ENCODE measurements around the gene AGK. TPM values are rescaled to one million over a fixed set of nuclear protein-coding genes. Genes with fewer than 3 reads are reported as not detected.
A peak's percentile ranks its signal among the peaks of the same experiment; 100 is the strongest.

Gene AGK
- total RNA-seq, 4 donors from 2014 or later = 8.4 to 47.0 (median 17.5) TPM

- no peak for DNase-seq
- H3K27me3 ChIP-seq = no peaks in the 10 kb centered on the region
- H3K4me1 ChIP-seq = peaks cover 0 to 6% (median 3%) of the 10 kb centered on the region in 4 donors
- TF ChIP-seq POLR2A (IDR thresholded peaks at IDR 0.05) = no peak
- no peak for TF ChIP-seq CTCF (IDR thresholded peaks at IDR 0.05)
- no peak overlapping the region for H3K27ac ChIP-seq
- no peak overlapping the region for H3K4me3 ChIP-seq
- no peaks in the 10 kb centered on the region for H3K9me3 ChIP-seq
- H3K36me3 ChIP-seq = peaks cover 0 to 11% (median 0%) of the 10 kb centered on the region in 3 donors
Measured at GRCh38 chr7:141651417-141651816, 100.2 kb downstream of the AGK start.

DNA sequence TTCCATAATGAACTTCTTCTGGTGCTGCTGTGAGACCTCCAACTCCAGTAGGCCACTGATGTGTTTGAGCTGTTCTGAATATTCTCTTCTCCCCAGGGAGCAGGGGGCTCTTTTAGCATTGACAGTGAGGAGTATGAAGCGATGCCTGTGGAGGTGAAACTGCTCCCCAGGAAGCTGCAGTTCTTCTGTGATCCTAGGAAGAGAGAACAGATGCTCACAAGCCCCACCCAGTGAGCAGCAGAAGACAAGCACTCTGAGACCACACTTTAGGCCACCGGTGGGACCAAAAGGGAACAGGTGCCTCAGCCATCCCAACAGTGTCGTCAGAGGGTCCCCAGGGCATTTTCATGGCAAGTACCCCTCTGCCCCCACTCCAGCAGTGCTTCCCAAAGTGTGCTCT, 101.5 kb downstream of the AGK start:
- no peak for DNase-seq
- H3K36me3 ChIP-seq = peaks cover 0 to 11% (median 0%) of the 10 kb centered on the region in 3 donors
- H3K4me3 ChIP-seq = no peak overlapping the region
- H3K4me1 ChIP-seq = peaks cover 0 to 6% (median 3%) of the 10 kb centered on the region in 4 donors
- TF ChIP-seq POLR2A (IDR thresholded peaks at IDR 0.05) (no peak), CTCF (IDR thresholded peaks at IDR 0.05) (no peak)
- H3K27ac ChIP-seq = no peak overlapping the region
- no peaks in the 10 kb centered on the region for H3K9me3 ChIP-seq
- H3K27me3 ChIP-seq = no peaks in the 10 kb centered on the region

DNA sequence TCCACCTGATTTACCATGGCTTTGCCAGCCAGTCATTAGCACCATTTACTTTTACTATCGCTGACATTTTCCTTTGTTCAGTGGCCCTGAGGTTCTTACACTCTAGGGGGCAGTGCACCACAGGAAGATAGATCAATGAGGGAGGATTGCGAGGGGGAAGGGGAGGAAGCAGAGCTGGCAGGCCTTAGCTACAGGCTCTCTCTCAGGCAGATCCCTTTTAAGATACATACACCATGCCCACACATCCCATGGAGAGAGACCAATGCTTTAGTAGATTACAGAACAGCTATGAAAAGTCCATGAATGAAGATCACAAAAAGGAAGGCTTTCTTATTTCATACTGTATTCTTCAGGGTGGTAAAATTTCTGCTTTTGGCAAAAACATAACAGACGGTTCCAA, 103.3 kb downstream of the AGK start:
- DNase-seq = peak in 2 of 3 donors; percentile 60 to 82
- H3K27ac ChIP-seq = no peak overlapping the region
- H3K36me3 ChIP-seq = peaks cover 0 to 11% (median 0%) of the 10 kb centered on the region in 3 donors
- H3K4me3 ChIP-seq = no peak overlapping the region
- TF ChIP-seq CTCF (IDR thresholded peaks at IDR 0.05) (peak in 4 of 6 experiments; percentile 54 to 85 (median 82)), POLR2A (IDR thresholded peaks at IDR 0.05) (no peak)
- H3K9me3 ChIP-seq = no peaks in the 10 kb centered on the region
- no peaks in the 10 kb centered on the region for H3K27me3 ChIP-seq
- peaks cover 0 to 5% (median 1%) of the 10 kb centered on the region in 4 donors for H3K4me1 ChIP-seq

GRCh38 chr7:141659501-141659900, 108.3 kb downstream of the AGK start:
- TF ChIP-seq CTCF (IDR thresholded peaks at IDR 0.05) (no peak), POLR2A (IDR thresholded peaks at IDR 0.05) (no peak)
- H3K27me3 ChIP-seq = no peaks in the 10 kb centered on the region
- H3K4me1 ChIP-seq = peaks cover 0 to 15% (median 4%) of the 10 kb centered on the region in 4 donors
- no peak overlapping the region for H3K4me3 ChIP-seq
- H3K27ac ChIP-seq = no peak overlapping the region
- peaks cover 0 to 24% (median 0%) of the 10 kb centered on the region in 3 donors for H3K36me3 ChIP-seq
- H3K9me3 ChIP-seq = no peaks in the 10 kb centered on the region
- no peak for DNase-seq

GRCh38 chr7:141660259-141660658, 109.0 kb downstream of the AGK start:
- DNase-seq = no peak
- no peaks in the 10 kb centered on the region for H3K27me3 ChIP-seq
- no peak overlapping the region for H3K27ac ChIP-seq
- no peaks in the 10 kb centered on the region for H3K9me3 ChIP-seq
- TF ChIP-seq POLR2A (IDR thresholded peaks at IDR 0.05) = no peak
- TF ChIP-seq CTCF (IDR thresholded peaks at IDR 0.05) = no peak
- peaks cover 0 to 21% (median 4%) of the 10 kb centered on the region in 4 donors for H3K4me1 ChIP-seq
- H3K36me3 ChIP-seq = peaks cover 0 to 31% (median 0%) of the 10 kb centered on the region in 3 donors
- no peak overlapping the region for H3K4me3 ChIP-seq

All from Peyer's patch (tissue), 4 donors.